ENCODE measurements around the gene RBM20. TPM values are rescaled to one million over a fixed set of nuclear protein-coding genes. Genes with fewer than 3 reads are reported as not detected.
"Not testable (repeated sequence)": the region's sequence is repeated elsewhere in the genome, so short reads cannot be mapped to it uniquely, and the experiment has no call there.

The RBM20 gene
- polyA plus RNA-seq, 1 donor from 2014 or later, result not detected

GRCh38 chr10:110687400-110687799 lies 43.3 kb downstream of the RBM20 start:
- Mint-ChIP-seq H3K36me3 (peaks cover 2% of the 10 kb centered on the region), H3K4me1 (peaks cover 0 to 1% (median 0%) of the 10 kb centered on the region in 3 donors), H3K9me3 (peaks cover under 1 to 8% (median 2%) of the 10 kb centered on the region in 3 donors), H3K27me3 (peaks cover 13% of the 10 kb centered on the region), H3K27ac (no peak overlapping the region), H3K4me3 (no peak overlapping the region)

GRCh38 chr10:110691139-110691538 lies 47.0 kb downstream of the RBM20 start:
- Mint-ChIP-seq H3K36me3 (peaks cover 4% of the 10 kb centered on the region), H3K4me1 (no peaks in the 10 kb centered on the region), H3K27me3 (peaks cover 7% of the 10 kb centered on the region), H3K9me3 (peaks cover 2 to 19% (median 7%) of the 10 kb centered on the region in 3 donors), H3K4me3 (no peak overlapping the region), H3K27ac (no peak overlapping the region)

- H3K27me3 Mint-ChIP-seq, result peaks cover 5% of the 10 kb centered on the region
- H3K4me1 Mint-ChIP-seq, result no peaks in the 10 kb centered on the region
- H3K4me3 Mint-ChIP-seq, result no peak overlapping the region
- peaks cover 4% of the 10 kb centered on the region for H3K36me3 Mint-ChIP-seq
- no peak overlapping the region for H3K27ac Mint-ChIP-seq
- H3K9me3 Mint-ChIP-seq, result peaks cover 2 to 19% (median 7%) of the 10 kb centered on the region in 3 donors
Observed at GRCh38 chr10:110694263-110694662, 50.1 kb downstream of the RBM20 start.

GRCh38 chr10:110694820-110695538 lies 50.8 kb downstream of the RBM20 start:
- Mint-ChIP-seq H3K4me1 (no peaks in the 10 kb centered on the region), H3K4me3 (no peak overlapping the region), H3K27ac (no peak overlapping the region), H3K36me3 (peaks cover 4% of the 10 kb centered on the region), H3K9me3 (peaks cover 2 to 19% (median 5%) of the 10 kb centered on the region in 3 donors), H3K27me3 (peaks cover 5% of the 10 kb centered on the region)

- H3K27ac Mint-ChIP-seq, result no peak overlapping the region
- H3K4me3 Mint-ChIP-seq, result no peak overlapping the region
- H3K27me3 Mint-ChIP-seq, result peaks cover 3% of the 10 kb centered on the region
- no peaks in the 10 kb centered on the region for H3K4me1 Mint-ChIP-seq
- H3K36me3 Mint-ChIP-seq, result peaks cover 4% of the 10 kb centered on the region
- H3K9me3 Mint-ChIP-seq, result peaks cover 2 to 19% (median 5%) of the 10 kb centered on the region in 3 donors
Observed at GRCh38 chr10:110695539-110695886, 51.4 kb downstream of the RBM20 start.

- Mint-ChIP-seq H3K4me1 (no peaks in the 10 kb centered on the region), H3K36me3 (peaks cover 2% of the 10 kb centered on the region), H3K4me3 (no peak overlapping the region), H3K9me3 (peaks cover 2 to 19% (median 5%) of the 10 kb centered on the region in 3 donors), H3K27me3 (peaks cover 3% of the 10 kb centered on the region), H3K27ac (no peak overlapping the region)
Observed at GRCh38 chr10:110696436-110696835, 52.3 kb downstream of the RBM20 start.

- Mint-ChIP-seq H3K4me3 (no peak overlapping the region), H3K27ac (no peak overlapping the region), H3K9me3 (peaks cover 0 to 5% (median 1%) of the 10 kb centered on the region in 3 donors), H3K4me1 (no peaks in the 10 kb centered on the region), H3K36me3 (no peaks in the 10 kb centered on the region), H3K27me3 (no peaks in the 10 kb centered on the region)
Observed at GRCh38 chr10:110698340-110698739, 54.2 kb downstream of the RBM20 start.

GRCh38 chr10:110698782-110699201 lies 54.7 kb downstream of the RBM20 start:
- no peak overlapping the region for H3K27ac Mint-ChIP-seq
- H3K4me1 Mint-ChIP-seq, result no peaks in the 10 kb centered on the region
- H3K4me3 Mint-ChIP-seq, result no peak overlapping the region
- H3K36me3 Mint-ChIP-seq, result no peaks in the 10 kb centered on the region
- no peaks in the 10 kb centered on the region for H3K27me3 Mint-ChIP-seq
- peaks cover 0 to 5% (median 0%) of the 10 kb centered on the region in 3 donors for H3K9me3 Mint-ChIP-seq

GRCh38 chr10:110699859-110700468 lies 55.8 kb downstream of the RBM20 start:
- Mint-ChIP-seq H3K4me3 (no peak overlapping the region), H3K27me3 (no peaks in the 10 kb centered on the region), H3K4me1 (no peaks in the 10 kb centered on the region), H3K9me3 (no peaks in the 10 kb centered on the region), H3K36me3 (no peaks in the 10 kb centered on the region), H3K27ac (no peak overlapping the region)

GRCh38 chr10:110700947-110701616 lies 56.9 kb downstream of the RBM20 start:
- Mint-ChIP-seq H3K4me1 (no peaks in the 10 kb centered on the region), H3K36me3 (no peaks in the 10 kb centered on the region), H3K27me3 (peaks cover 2% of the 10 kb centered on the region), H3K4me3 (no peak overlapping the region), H3K9me3 (no peaks in the 10 kb centered on the region), H3K27ac (no peak overlapping the region)

- Mint-ChIP-seq H3K36me3 (no peaks in the 10 kb centered on the region), H3K9me3 (no peaks in the 10 kb centered on the region), H3K4me3 (no peak overlapping the region), H3K27me3 (peaks cover 6% of the 10 kb centered on the region), H3K27ac (no peak overlapping the region), H3K4me1 (no peaks in the 10 kb centered on the region)
Observed at GRCh38 chr10:110701617-110701971, 57.5 kb downstream of the RBM20 start.

GRCh38 chr10:110704070-110704469 lies 59.9 kb downstream of the RBM20 start:
- Mint-ChIP-seq H3K36me3 (no peaks in the 10 kb centered on the region), H3K9me3 (no peaks in the 10 kb centered on the region), H3K27me3 (peaks cover 8% of the 10 kb centered on the region), H3K4me1 (no peaks in the 10 kb centered on the region), H3K4me3 (no peak overlapping the region), H3K27ac (no peak overlapping the region)

GRCh38 chr10:110704906-110705476 lies 60.9 kb downstream of the RBM20 start:
- no peak overlapping the region for H3K27ac Mint-ChIP-seq
- no peaks in the 10 kb centered on the region for H3K36me3 Mint-ChIP-seq
- no peak overlapping the region for H3K4me3 Mint-ChIP-seq
- H3K9me3 Mint-ChIP-seq, result no peaks in the 10 kb centered on the region
- no peaks in the 10 kb centered on the region for H3K4me1 Mint-ChIP-seq
- peaks cover 8% of the 10 kb centered on the region for H3K27me3 Mint-ChIP-seq

GRCh38 chr10:110705596-110705995 lies 61.5 kb downstream of the RBM20 start:
- not testable (repeated sequence) for H3K4me1 Mint-ChIP-seq, H3K27ac Mint-ChIP-seq, H3K9me3 Mint-ChIP-seq, H3K36me3 Mint-ChIP-seq, H3K27me3 Mint-ChIP-seq, H3K4me3 Mint-ChIP-seq

- H3K27ac Mint-ChIP-seq, result no peak overlapping the region
- H3K9me3 Mint-ChIP-seq, result no peaks in the 10 kb centered on the region
- no peak overlapping the region for H3K4me3 Mint-ChIP-seq
- no peaks in the 10 kb centered on the region for H3K4me1 Mint-ChIP-seq
- H3K36me3 Mint-ChIP-seq, result no peaks in the 10 kb centered on the region
- H3K27me3 Mint-ChIP-seq, result peaks cover 8% of the 10 kb centered on the region
Observed at GRCh38 chr10:110706690-110707098, 62.6 kb downstream of the RBM20 start.

Data from IgD-negative memory B cell (primary cell).